ENCODE measurements around the gene GALNT2. TPM values are rescaled to one million over a fixed set of nuclear protein-coding genes. Genes with fewer than 3 reads are reported as not detected.

Gene GALNT2
- polyA plus RNA-seq, 2 of the 4 experiments (the other 2 are of a cell fraction) = 66.9 to 114 TPM

GRCh38 chr1:230274254-230274653 lies 207.2 kb downstream of the GALNT2 start:
- H3K4me3 ChIP-seq = no peak overlapping the region
- ATAC-seq (no peak), FAIRE-seq (no peak), DNase-seq (ENCODE audit: low read depth in 1 of 2, low spot score in 1 of 2) (no peak)
- H3K27ac ChIP-seq = no peak overlapping the region
- ChIA-PET POLR2A (no interaction called here), CTCF (no interaction called here)
- no peaks in the 10 kb centered on the region for H3K4me1 ChIP-seq
- 90% methylated on average over 15 of the region's 15 CpGs for WGBS (ENCODE audit: missing lambda C conversion rate)
- H3K9me3 ChIP-seq = no peaks in the 10 kb centered on the region
- no peak overlapping the region for H3K4me2 ChIP-seq
- no peak for TF ChIP-seq HES2 (IDR thresholded peaks at IDR 0.05)
- TF ChIP-seq, protein P1, sequence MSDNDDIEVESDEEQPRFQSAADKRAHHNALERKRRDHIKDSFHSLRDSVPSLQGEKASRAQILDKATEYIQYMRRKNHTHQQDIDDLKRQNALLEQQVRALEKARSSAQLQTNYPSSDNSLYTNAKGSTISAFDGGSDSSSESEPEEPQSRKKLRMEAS (IDR thresholded peaks at IDR 0.05) = no peak
- no peak for TF ChIP-seq BHLHE40 (IDR thresholded peaks at IDR 0.05; ENCODE audit: low read depth, low read length)
- TF ChIP-seq FOSL2 (IDR thresholded peaks at IDR 0.05) = no peak
- no peak for TF ChIP-seq FOSL2 (CRISPR knock-in tag; IDR thresholded peaks at IDR 0.05)
- no peak for TF ChIP-seq CBX2 (IDR thresholded peaks at IDR 0.05; ENCODE audit: borderline replicate concordance, low read depth)
- no peak for TF ChIP-seq ZNF302 (CRISPR knock-in tag; IDR thresholded peaks at IDR 0.05)
- no peak for TF ChIP-seq EP300 (IDR thresholded peaks at IDR 0.05)
- TF ChIP-seq RARB (CRISPR knock-in tag; IDR thresholded peaks at IDR 0.05) = no peak
- no peak for TF ChIP-seq MAFK (IDR thresholded peaks at IDR 0.05; ENCODE audit: partially characterized antibody)
- no peak for TF ChIP-seq JUN (IDR thresholded peaks at IDR 0.05)
- no peak for TF ChIP-seq MAZ (IDR thresholded peaks at IDR 0.05; ENCODE audit: borderline replicate concordance, low read depth, low read length)
- TF ChIP-seq CBX8 (IDR thresholded peaks at IDR 0.05) = no peak
- no peak for TF ChIP-seq SREBF2 (IDR thresholded peaks at IDR 0.05)
- no peak for TF ChIP-seq RCOR1 (IDR thresholded peaks at IDR 0.05; ENCODE audit: low read depth, low read length)
- no peak for TF ChIP-seq PHF8 (IDR thresholded peaks at IDR 0.05; ENCODE audit: borderline replicate concordance, low read depth)
- TF ChIP-seq POLR2A (IDR thresholded peaks at IDR 0.05; ENCODE audit: low read length) = no peak
- no peak for TF ChIP-seq TP53 (CRISPR knock-in tag; IDR thresholded peaks at IDR 0.05)

GRCh38 chr1:230276401-230276800 lies 209.4 kb downstream of the GALNT2 start:
- CTCF ChIA-PET = interaction anchor here (1.9 kb wide), 1 partner anchor 13 kb away, joined by 4 read pairs; no protein-coding TSS in a partner anchor
- FAIRE-seq (no peak), DNase-seq (ENCODE audit: low read depth in 1 of 2, low spot score in 1 of 2) (no peak), ATAC-seq (no peak)
- POLR2A ChIA-PET = no interaction called here
- TF ChIP-seq RNF2 (IDR thresholded peaks at IDR 0.05; ENCODE audit: borderline replicate concordance, low read depth) (no peak), RAD21 (conservative IDR thresholded peaks at IDR 0.05 in 1 of 2, IDR thresholded peaks at IDR 0.05 in 1 of 2) (no peak), CHD2 (IDR thresholded peaks at IDR 0.05; ENCODE audit: low read length, partially characterized antibody) (no peak), RFX5 (IDR thresholded peaks at IDR 0.05) (no peak), ZC3H11A (IDR thresholded peaks at IDR 0.05) (no peak), USF2 (IDR thresholded peaks at IDR 0.05) (no peak), NR3C1 (IDR thresholded peaks at IDR 0.05) (no peak), HEYL (CRISPR knock-in tag; IDR thresholded peaks at IDR 0.05) (no peak), SREBF2 (IDR thresholded peaks at IDR 0.05) (no peak), FOSL2 (IDR thresholded peaks at IDR 0.05) (no peak), FOSL2 (CRISPR knock-in tag; IDR thresholded peaks at IDR 0.05) (no peak), ZFP36 (IDR thresholded peaks at IDR 0.05; ENCODE audit: borderline replicate concordance, partially characterized antibody) (no peak)
- H3K4me2 ChIP-seq = no peak overlapping the region
- H3K27ac ChIP-seq = no peak overlapping the region
- no peaks in the 10 kb centered on the region for H3K4me1 ChIP-seq
- no peak overlapping the region for H3K4me3 ChIP-seq
- WGBS (ENCODE audit: missing lambda C conversion rate) = 96% methylated on average over 5 of the region's 5 CpGs
- no peaks in the 10 kb centered on the region for H3K9me3 ChIP-seq

All from A549 (cell line).